NB4 (cell line): ENCODE measurements around the gene GREB1.

Experiments
- MYC ChIP-seq: IDR thresholded peaks from 2 replicates; pipeline ENCODE4 v1.6.1; 2011; ENCODE audit warnings: low read depth, low read length
- POLR2A ChIP-seq: IDR thresholded peaks from 2 replicates; pipeline ENCODE4 v1.6.1; 2011; ENCODE audit warnings: mild to moderate bottlenecking; ENCODE audit not compliant: insufficient read length; ENCODE audit errors: extremely low read depth
- TF ChIP-seq, protein P1 (sequence below): IDR thresholded peaks from one replicate; pipeline ENCODE4 v1.5.1; 2012; ENCODE audit warnings: low read depth, low read length

DNA sequence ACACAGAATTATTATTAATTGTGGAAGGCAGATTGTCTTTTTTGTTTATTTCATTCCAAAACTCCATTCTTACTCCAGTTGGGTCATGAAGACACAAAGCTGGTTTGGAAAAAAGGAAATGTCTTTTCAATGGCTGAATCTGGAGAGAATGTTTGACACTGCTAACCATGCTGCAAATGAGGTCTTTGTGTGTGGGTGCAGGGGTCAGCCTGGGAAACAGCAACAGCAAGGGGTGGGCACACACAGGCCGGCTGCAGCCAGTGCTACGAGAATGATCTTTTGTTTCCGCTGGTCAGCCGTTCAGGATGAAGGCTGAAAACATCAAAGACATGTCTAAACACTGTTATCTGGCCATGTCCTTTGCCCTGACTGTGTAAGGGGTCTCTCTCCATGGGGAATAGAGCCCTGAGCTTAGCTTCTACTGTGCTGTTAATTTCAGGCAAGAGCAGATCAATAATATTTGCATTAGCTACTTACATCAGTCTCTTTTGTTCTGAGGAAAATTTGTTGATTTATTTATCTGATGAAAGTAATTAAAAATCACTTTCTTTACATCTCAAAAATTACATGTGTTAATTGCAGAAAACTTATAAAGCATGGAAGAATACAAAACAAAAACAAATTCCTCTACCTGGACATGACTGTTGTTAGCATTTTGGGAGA, 34.6 kb upstream of the GREB1 start:
- TF ChIP-seq, protein P1, sequence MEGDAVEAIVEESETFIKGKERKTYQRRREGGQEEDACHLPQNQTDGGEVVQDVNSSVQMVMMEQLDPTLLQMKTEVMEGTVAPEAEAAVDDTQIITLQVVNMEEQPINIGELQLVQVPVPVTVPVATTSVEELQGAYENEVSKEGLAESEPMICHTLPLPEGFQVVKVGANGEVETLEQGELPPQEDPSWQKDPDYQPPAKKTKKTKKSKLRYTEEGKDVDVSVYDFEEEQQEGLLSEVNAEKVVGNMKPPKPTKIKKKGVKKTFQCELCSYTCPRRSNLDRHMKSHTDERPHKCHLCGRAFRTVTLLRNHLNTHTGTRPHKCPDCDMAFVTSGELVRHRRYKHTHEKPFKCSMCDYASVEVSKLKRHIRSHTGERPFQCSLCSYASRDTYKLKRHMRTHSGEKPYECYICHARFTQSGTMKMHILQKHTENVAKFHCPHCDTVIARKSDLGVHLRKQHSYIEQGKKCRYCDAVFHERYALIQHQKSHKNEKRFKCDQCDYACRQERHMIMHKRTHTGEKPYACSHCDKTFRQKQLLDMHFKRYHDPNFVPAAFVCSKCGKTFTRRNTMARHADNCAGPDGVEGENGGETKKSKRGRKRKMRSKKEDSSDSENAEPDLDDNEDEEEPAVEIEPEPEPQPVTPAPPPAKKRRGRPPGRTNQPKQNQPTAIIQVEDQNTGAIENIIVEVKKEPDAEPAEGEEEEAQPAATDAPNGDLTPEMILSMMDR: no peak
- TF ChIP-seq MYC: no peak
- no peak for TF ChIP-seq POLR2A
